Stimulated activated CD4-positive, alpha-beta T cell treated with anti-CD3 and anti-CD28 coated beads, Interleukin-4, amount 100 ng/mL, for 4 hours (primary cell): Measurements from ENCODE around the gene APOBEC3G.
"Not testable (repeated sequence)": the region's sequence is repeated elsewhere in the genome, so short reads cannot be mapped to it uniquely, and the experiment has no call there.

ENCODE experiments used
- DNase-seq, 2 experiments: peaks; one replicate each; pipeline ENCODE4 v3.0.0-alpha.2; 2020

Gene APOBEC3G

GRCh38 chr22:39077026-39077840 is at the start of gene APOBEC3G:
APOBEC3G (plus strand) TSS chr22:39077275; CDS start chr22:39077362, 87 bp downstream.
- peak; percentile 39 to 45 for DNase-seq

DNA sequence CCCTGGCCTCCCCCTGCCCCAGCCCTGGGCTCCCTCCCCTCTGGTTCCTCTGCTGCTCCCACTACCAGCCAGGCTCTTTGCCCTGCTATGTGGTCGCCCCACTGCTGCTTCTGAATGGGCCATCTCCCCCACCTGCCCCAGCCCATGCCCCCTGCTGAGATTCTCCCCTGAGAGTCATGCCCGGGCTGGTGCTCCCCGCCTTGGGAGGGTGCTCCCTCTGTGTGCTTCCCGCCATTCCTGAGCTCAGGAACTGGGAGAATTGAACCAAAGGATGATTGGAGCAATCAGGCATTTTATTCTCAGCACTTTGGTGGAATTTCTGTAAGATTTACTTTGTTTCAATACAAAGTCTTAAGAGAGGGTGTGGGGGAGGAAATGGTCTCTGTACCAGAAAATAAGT is 49.4 kb upstream of the APOBEC3G start:
- DNase-seq = no peak

GRCh38 chr22:39028281-39028680 is 48.8 kb upstream of the APOBEC3G start:
- no peak for DNase-seq

DNA sequence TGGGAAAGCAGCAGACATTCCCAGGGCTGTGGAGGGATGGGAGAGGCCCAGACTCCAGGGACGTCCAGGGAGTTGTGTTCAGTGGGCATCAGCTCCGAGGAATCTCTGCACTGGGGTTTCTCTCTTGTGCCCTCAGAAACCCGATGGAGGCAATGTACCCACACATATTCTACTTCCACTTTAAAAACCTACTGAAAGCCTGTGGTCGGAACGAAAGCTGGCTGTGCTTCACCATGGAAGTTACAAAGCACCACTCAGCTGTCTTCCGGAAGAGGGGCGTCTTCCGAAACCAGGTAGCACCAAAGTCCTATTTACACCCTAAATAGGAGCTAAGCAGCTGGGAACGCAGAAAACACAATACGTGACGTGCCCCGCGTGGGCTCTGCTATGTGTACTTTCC is 47.8 kb upstream of the APOBEC3G start:
- no peak for DNase-seq

GRCh38 chr22:39030705-39031104 is 46.4 kb upstream of the APOBEC3G start:
- no peak for DNase-seq

DNA sequence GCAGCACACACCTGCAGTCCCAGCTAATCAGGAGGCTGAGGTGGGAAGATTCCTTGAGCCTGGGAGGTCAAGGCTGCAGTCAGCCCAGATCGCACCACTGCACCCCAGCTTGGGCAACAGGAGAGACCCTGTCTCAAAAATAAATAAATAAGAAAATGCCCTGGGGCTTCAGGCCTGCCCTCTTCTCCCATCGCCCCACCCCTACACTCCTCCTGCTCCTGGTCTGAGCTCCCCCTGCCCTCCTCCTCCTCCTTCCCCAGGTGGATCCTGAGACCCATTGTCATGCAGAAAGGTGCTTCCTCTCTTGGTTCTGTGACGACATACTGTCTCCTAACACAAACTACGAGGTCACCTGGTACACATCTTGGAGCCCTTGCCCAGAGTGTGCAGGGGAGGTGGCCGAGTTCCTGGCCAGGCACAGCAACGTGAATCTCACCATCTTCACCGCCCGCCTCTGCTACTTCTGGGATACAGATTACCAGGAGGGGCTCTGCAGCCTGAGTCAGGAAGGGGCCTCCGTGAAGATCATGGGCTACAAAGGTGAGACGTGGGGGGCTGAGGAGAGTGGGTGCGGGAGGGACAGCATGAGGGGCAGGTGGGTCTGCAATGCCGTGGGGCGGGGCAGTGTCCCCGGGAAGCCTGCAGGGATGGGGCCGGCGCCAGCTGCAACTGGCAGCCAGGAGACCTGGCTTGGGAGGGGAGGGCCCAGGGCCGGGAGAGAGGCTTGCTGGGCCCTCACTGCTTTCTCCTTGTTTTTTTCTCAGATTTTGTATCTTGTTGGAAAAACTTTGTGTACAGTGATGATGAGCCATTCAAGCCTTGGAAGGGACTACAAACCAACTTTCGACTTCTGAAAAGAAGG is 45.4 kb upstream of the APOBEC3G start:
- not testable (repeated sequence) for DNase-seq

DNA sequence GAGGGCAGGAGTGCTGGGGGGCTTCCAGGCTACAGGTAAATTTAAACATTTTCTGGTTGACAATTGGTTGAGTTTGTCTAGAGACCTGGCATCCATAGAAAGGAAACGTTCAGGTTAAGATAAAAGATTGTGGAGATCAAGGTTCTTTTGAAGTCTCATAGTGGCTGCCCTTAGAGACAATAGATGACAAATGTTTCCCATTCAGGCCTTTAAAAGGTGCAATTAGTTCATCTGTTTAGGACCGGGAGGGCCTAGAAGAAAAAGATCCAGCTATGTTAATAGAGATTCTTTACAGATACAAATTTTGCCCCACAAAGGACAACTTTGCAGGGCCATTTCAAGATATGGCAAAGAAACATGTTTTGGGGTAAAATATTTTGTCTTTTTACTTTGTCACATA is 40.0 kb upstream of the APOBEC3G start:
- DNase-seq = not testable (repeated sequence)

DNA sequence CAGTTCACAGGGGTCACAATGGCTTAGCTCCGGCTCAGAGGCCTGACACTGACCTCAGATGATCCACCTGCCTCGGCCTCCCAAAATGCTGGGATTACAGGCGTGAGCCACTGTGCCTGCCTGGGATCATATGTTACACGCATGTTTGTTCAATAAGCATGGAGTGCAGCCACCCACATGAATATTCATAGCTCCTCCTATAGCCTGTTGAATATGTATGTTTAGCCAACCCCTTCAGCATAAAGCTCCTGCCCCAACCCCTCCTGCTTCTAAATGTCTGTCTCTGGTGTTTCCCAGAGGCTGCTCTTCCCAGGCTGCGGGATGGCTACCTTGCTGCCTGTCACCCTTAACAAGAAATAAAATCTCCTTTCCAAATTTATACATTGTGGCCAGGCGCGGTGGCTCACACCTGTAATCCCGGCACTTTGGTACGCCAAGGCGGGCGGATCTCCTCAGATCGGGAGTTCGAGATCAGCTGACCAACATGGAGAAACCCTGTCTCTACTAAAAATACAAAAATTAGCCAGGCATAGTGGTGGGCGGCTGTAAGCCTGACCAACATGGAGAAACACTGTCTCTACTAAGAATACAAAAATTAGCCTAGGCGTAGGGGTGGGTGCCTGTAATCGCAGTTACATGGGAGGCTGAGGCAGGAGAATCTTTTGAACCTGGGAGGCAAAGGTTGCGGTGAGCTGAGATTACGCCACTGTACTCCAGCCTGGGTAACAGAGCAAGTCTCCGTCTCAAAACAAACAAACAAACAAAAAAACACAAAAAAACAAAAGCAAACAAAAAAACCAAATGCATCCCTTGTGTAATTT is 37.6 kb upstream of the APOBEC3G start:
- no peak for DNase-seq

DNA sequence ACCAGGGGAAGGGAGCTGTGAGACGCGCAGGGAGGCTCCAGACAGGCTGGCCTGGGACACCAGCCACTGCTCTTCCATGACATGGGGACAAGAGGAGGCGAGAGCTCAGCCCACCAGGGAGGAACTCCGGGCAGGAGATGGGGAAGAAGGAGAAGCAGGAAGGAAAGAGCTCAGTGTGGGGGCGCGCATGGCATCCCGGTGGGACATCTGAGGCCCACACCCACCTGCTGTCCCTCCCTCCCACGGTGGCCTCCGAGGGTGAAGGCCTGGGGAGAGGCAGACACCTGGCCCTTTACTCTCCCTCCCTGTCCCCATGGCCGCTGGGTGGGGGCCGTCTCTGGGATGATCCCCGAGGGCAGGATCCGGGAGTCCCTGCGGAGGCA is 36.9 kb upstream of the APOBEC3G start:
- DNase-seq = not testable (repeated sequence)

GRCh38 chr22:39040538-39041296 is 36.4 kb upstream of the APOBEC3G start, which contains the start of gene APOBEC3F:
APOBEC3F (plus strand) TSS chr22:39040864; CDS start chr22:39040961, 97 bp downstream.
- DNase-seq = peak; percentile 53 to 67

- no peak for DNase-seq
Measured at GRCh38 chr22:39041908-39042307, 35.2 kb upstream of the APOBEC3G start.

DNA sequence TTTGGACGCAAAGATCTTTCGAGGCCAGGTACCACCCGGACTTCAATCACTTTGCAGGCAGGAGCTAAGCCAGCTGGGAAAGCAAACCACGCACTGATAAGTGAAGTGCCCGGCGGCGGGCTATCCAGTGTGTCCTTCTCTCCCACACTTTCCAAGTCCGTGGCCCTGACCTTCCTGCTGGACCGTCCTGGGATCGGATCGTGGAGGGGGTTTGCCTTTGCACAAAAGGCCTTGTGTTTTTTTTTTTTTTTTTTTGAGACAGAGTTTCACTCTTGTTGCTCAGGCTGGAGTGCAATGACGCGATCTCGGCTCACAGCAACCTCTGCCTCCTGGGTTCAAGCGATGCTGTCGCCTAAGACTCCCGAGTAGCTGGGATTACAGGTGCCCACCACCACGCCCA is 34.0 kb upstream of the APOBEC3G start:
- DNase-seq = not testable (repeated sequence)

GRCh38 chr22:39045136-39045535 is 31.9 kb upstream of the APOBEC3G start:
- DNase-seq = not testable (repeated sequence)

DNA sequence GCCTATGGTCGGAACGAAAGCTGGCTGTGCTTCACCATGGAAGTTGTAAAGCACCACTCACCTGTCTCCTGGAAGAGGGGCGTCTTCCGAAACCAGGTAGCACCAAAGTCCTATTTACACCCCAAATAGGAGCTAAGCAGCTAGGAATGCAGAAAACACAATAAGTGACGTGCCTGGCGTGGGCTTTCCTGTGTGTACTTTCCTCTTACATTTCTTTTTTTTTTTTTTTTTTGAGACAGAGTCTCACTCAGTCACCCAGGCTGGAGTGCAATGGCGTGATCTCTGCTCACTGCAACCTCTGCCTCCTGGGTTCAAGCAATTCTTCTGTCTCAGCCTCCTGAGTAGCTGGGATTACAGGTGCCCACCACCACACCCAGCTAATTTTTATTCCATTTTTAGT is 27.6 kb upstream of the APOBEC3G start:
- DNase-seq = not testable (repeated sequence)

GRCh38 chr22:39051844-39052495 is 25.1 kb upstream of the APOBEC3G start:
- not testable (repeated sequence) for DNase-seq

DNA sequence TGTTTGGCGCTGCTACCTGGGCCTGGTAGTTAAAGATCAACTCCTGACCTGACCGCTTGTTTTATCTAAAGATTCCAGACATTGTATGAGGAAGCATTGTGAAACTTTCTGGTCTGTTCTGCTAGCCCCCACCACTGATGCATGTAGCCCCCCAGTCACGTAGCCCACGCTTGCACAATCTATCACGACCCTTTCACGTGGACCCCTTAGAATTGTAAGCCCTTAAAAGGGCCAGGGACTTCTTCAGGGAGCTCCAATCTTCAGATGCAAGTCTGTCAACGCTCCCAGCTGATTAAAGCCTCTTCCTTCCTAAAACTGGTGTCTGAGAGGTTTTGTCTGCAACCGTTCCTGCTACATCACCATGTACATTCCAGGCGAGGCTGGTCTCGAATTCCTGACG is 21.4 kb upstream of the APOBEC3G start:
- no peak for DNase-seq

DNA sequence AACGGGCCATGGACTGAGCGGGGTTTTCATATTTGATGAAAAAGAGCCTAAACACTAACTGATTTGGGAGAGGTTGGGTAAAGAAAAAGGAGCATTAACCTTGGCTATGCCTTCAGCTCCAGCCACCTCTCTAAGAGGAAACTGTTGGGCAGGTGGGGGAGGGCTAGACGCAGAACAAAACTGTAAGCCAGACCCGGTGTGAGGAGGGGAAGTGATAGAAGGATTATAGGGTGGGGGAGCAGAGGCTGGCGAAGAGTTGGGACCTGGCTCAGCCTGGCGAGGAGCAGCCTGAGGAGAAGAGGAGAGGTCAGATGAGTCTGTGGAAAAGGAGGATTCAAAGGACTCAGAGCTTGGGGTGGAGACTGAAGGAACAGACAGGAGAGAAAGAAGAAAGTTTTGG is 15.8 kb upstream of the APOBEC3G start:
- DNase-seq = not testable (repeated sequence)

- DNase-seq = not testable (repeated sequence)
Measured at GRCh38 chr22:39061951-39062350, 15.1 kb upstream of the APOBEC3G start.

DNA sequence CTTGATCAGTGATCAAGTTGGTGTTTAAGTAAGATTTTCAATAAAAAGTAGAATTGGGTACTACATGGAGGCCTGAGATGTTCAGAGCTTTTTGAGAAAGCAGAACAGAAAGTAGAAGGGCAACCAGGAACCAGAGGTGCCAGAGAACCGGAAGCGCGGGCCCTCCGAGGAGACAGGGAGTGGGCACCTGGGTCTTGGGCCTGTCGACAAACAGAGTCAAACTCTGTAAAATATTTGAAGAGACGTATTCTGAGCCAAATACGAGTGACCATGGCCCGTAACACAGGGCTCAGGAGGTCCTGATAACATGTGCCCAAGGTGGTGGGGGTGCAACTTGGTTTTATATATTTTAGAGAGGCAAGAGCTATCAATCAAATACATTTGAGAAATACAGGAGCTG is 13.2 kb upstream of the APOBEC3G start:
- not testable (repeated sequence) for DNase-seq

GRCh38 chr22:39066442-39067276 is 10.4 kb upstream of the APOBEC3G start:
- not testable (repeated sequence) for DNase-seq
